ENCODE results near the gene ZNF710. TPM values are rescaled to one million over a fixed set of nuclear protein-coding genes. Genes with fewer than 3 reads are reported as not detected.

Gene ZNF710
- total RNA-seq, 4 donors from 2014 or later = 5.4 to 13.9 (median 7.0) TPM

DNA sequence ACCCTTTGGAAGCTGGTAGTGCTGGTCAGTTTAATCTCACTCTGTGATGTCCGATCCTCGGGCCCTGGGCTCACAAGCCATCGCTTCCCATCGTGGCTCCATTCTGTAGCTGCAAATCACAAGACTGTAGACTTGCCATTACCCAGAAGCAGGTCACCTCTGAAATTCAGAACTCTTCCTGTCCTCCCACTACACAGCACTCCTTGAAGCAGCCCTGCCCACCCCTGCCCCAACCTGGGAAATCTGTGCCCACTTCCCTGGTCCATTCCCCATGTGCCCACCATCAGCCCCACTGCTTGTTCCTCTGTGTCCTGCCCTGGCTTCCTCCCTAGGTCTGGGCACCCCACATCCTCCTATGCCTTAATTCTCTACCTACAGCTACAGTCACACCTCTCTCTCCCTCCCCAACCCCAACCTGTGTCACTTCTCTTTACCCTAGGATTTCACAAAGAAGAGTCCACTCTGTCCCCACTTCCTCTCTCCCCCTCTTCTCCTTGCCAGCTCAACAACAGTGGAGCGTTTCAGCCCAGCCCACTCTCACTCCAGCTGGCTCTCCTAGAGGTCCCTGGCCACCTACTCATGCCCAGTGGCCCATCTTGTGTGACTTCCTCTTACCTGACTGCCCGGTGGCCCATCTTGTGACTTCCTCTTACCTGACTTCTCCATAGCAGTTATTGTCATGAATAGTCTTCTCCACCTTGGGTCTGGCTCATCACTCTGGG is 8.3 kb downstream of the ZNF710 start:
- ATAC-seq (ENCODE audit: low FRiP score) (no peak), DNase-seq (ENCODE audit: low spot score) (no peak)
- TF ChIP-seq, protein P1, sequence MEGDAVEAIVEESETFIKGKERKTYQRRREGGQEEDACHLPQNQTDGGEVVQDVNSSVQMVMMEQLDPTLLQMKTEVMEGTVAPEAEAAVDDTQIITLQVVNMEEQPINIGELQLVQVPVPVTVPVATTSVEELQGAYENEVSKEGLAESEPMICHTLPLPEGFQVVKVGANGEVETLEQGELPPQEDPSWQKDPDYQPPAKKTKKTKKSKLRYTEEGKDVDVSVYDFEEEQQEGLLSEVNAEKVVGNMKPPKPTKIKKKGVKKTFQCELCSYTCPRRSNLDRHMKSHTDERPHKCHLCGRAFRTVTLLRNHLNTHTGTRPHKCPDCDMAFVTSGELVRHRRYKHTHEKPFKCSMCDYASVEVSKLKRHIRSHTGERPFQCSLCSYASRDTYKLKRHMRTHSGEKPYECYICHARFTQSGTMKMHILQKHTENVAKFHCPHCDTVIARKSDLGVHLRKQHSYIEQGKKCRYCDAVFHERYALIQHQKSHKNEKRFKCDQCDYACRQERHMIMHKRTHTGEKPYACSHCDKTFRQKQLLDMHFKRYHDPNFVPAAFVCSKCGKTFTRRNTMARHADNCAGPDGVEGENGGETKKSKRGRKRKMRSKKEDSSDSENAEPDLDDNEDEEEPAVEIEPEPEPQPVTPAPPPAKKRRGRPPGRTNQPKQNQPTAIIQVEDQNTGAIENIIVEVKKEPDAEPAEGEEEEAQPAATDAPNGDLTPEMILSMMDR (IDR thresholded peaks at IDR 0.05) = no peak

DNA sequence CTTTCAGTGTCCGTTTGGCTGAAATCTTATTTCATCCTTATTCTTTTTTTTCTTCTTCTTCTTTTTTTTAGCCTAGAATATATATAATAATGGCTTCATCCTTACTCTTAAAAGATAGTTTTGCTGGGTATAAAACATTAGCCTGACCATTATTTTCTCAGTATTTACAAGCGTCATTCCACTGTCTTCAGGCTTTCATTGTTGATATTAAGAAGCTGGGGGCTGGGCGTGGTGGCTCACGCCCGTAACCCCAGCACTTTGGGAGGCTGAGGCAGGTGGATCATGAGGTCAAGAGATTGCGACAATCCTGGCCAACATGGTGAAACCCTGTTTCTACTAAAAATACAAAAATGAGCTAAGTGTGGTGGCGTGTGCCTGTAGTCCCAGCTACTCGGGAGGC is 10.6 kb downstream of the ZNF710 start:
- TF ChIP-seq, protein P1 (IDR thresholded peaks at IDR 0.05) = no peak
- DNase-seq (ENCODE audit: low spot score) (no peak), ATAC-seq (ENCODE audit: low FRiP score) (no peak)

DNA sequence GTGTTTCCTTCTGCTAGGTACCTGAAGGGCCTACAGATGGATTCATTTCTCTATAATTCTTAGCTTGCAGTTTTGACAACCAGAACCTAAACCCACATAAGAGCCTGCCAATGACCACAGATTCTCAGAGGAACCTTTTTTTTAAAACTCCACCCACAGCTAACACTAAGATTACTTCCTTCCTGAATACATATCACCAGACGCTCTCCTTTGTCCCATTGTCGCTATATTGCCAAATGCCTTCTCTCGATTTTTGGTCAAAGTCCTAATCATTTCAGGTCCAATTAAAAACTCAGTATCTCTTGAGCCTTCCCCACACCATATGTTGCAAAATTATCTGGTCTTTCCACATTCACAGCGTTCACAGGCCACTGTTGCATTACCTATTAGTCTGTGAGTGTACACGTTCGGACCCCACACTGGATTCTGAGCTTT is 12.4 kb downstream of the ZNF710 start:
- no peak for ATAC-seq (ENCODE audit: low FRiP score)

GRCh38 chr15:90015294-90015693 is 14.2 kb downstream of the ZNF710 start:
- ATAC-seq (ENCODE audit: low FRiP score) (no peak), DNase-seq (ENCODE audit: low spot score) (no peak)
- TF ChIP-seq, protein P1 (IDR thresholded peaks at IDR 0.05) = no peak

More for the DNA sequence above, 12.4 kb downstream of the ZNF710 start:
- DNase-seq (ENCODE audit: low spot score) = no peak
- TF ChIP-seq, protein P1 (IDR thresholded peaks at IDR 0.05) = no peak

DNA sequence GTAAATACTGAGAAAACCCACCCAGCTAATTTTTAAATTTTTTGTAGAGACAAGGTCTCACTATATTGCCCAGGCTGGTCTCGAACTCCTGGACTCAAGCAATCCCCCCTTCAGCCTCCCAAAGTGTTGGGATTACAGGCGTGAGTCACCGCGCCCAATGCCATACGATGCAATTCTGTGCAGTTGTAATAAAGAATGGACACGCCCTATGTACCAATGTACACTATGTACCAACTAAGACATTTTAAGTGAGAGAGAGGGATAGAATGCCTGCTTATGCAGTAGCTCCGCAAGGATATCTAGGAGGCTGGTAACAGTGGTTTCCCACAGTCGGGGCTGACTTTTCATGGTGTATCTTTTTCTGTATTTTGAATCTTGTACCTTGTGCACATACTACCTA is 14.6 kb downstream of the ZNF710 start:
- ATAC-seq (ENCODE audit: low FRiP score) (no peak), DNase-seq (ENCODE audit: low spot score) (no peak)
- TF ChIP-seq, protein P1 (IDR thresholded peaks at IDR 0.05) = no peak

- DNase-seq (ENCODE audit: low spot score) (no peak), ATAC-seq (ENCODE audit: low FRiP score) (no peak)
- TF ChIP-seq, protein P1 (IDR thresholded peaks at IDR 0.05) = no peak
Measured at GRCh38 chr15:90016721-90017120, 15.6 kb downstream of the ZNF710 start.

- TF ChIP-seq, protein P1 (IDR thresholded peaks at IDR 0.05) = no peak
- ATAC-seq (ENCODE audit: low FRiP score) = no peak
- DNase-seq (ENCODE audit: low spot score) = no peak
Measured at GRCh38 chr15:90018216-90018831, 17.2 kb downstream of the ZNF710 start.

Data from omental fat pad (tissue), 4 donors.